GM06990 (cell line): ENCODE data around the gene RRP1.

Experiments
- DNase-seq: peaks from one replicate; pipeline ENCODE4 v3.0.0-alpha.2; 2011; ENCODE audit not compliant: insufficient read length; ENCODE audit errors: extremely low read depth
- H3K27me3 ChIP-seq: replicated peaks from 2 replicates; pipeline ENCODE4 v1.6.0; 2011; ENCODE audit warnings: low read length; ENCODE audit not compliant: control insufficient read depth, insufficient read depth
- H3K36me3 ChIP-seq: 2 replicates; pipeline ENCODE4 v1.5.1; 2011; ENCODE audit warnings: low read length; ENCODE audit not compliant: control insufficient read depth, insufficient read depth
- H3K4me3 ChIP-seq: replicated peaks from 2 replicates; pipeline ENCODE4 v1.5.1; 2011; ENCODE audit warnings: low read depth, mild to moderate bottlenecking, control low read depth, low read length
- CTCF ChIP-seq: IDR thresholded peaks from 2 replicates; pipeline ENCODE4 v1.5.1; 2011; ENCODE audit warnings: low read length, control low read depth, mild to moderate bottlenecking, inconsistent platforms; ENCODE audit not compliant: insufficient read depth, poor library complexity, severe bottlenecking

RRP1 gene

GRCh38 chr21:43778469-43779335 is 10.7 kb upstream of the RRP1 start:
- TF ChIP-seq CTCF, result no peak
- Histone ChIP-seq H3K36me3 (no peaks in the 10 kb centered on the region; the same call in 1 of the 2 replicates), H3K27me3 (no peaks in the 10 kb centered on the region), H3K4me3 (no peak overlapping the region)
- DNase-seq, result no peak

- no peak for TF ChIP-seq CTCF
Observed at GRCh38 chr21:43779660-43780059, 9.7 kb upstream of the RRP1 start.

GRCh38 chr21:43781846-43782245 is 7.5 kb upstream of the RRP1 start:
- Histone ChIP-seq H3K36me3 (no peaks in the 10 kb centered on the region), H3K27me3 (no peaks in the 10 kb centered on the region), H3K4me3 (no peak overlapping the region)
- no peak for TF ChIP-seq CTCF
- DNase-seq, result no peak

More at GRCh38 chr21:43779660-43780059, 9.7 kb upstream of the RRP1 start:
- Histone ChIP-seq H3K4me3 (no peak overlapping the region), H3K27me3 (no peaks in the 10 kb centered on the region), H3K36me3 (no peaks in the 10 kb centered on the region)
- no peak for DNase-seq

GRCh38 chr21:43782431-43783097 is 6.8 kb upstream of the RRP1 start:
- no peak overlapping the region for H3K4me3 ChIP-seq
- no peak for DNase-seq
- TF ChIP-seq CTCF, result no peak
- H3K36me3 ChIP-seq, result no peaks in the 10 kb centered on the region
- H3K27me3 ChIP-seq, result no peaks in the 10 kb centered on the region

- TF ChIP-seq CTCF, result no peak
- H3K36me3 ChIP-seq, result no peaks in the 10 kb centered on the region
- DNase-seq, result no peak
- no peak overlapping the region for H3K4me3 ChIP-seq
- H3K27me3 ChIP-seq, result no peaks in the 10 kb centered on the region
Observed at GRCh38 chr21:43783098-43783700, 6.2 kb upstream of the RRP1 start.
